Measurements from ENCODE around the gene PLEKHA4. TPM values are rescaled to one million over a fixed set of nuclear protein-coding genes. Genes with fewer than 3 reads are reported as not detected.

PLEKHA4 gene
- total and polyA plus RNA-seq, 10 of the 15 experiments (the other 5 are each of a cell fraction or from before 2014, with no cell fraction given), result 0.13 to 10.0 (median 6.4) TPM; not detected in 1

GRCh38 chr19:48826606-48827020 is 41.8 kb downstream of the PLEKHA4 start:
- Histone ChIP-seq H3K79me2 (ENCODE audit: control insufficient read depth, insufficient read depth, low read length) (no peaks in the 10 kb centered on the region), H2AFZ (ENCODE audit: control insufficient read depth, low read depth, low read length) (no peak overlapping the region), H3K4me2 (ENCODE audit: control insufficient read depth, insufficient read depth) (no peak overlapping the region), H3K27me3 (replicated peaks in 1 of 2; ENCODE audit: control insufficient read depth in 2 of 2, insufficient read depth in 2 of 2, low read length in 1 of 2) (no peaks in the 10 kb centered on the region), H3K36me3 (ENCODE audit: control insufficient read depth in 2 of 2, insufficient read depth in 2 of 2, low read length in 1 of 2) (no peaks in the 10 kb centered on the region), H4K20me1 (ENCODE audit: control insufficient read depth, insufficient read depth) (no peaks in the 10 kb centered on the region), H3K9ac (ENCODE audit: control insufficient read depth, insufficient read depth, low read length) (no peak overlapping the region), H3K4me1 (ENCODE audit: control insufficient read depth, insufficient read depth, low read length) (no peaks in the 10 kb centered on the region), H3K4me3 (no peak overlapping the region), H3K27ac (ENCODE audit: control insufficient read depth, insufficient read depth) (no peak overlapping the region), H3K9me3 (replicated peaks; ENCODE audit: control insufficient read depth, insufficient read depth, low read length) (no peaks in the 10 kb centered on the region; the same call in 2 of the 3 replicates)
- CTCF ChIA-PET, result interaction anchor here (0.6 to 4.9 kb wide), 5 partner anchors 32 to 125 kb away, joined by 3 to 40 read pairs (median 4); no protein-coding TSS in a partner anchor
- ATAC-seq (no peak), DNase-seq (ENCODE audit: low read depth, low spot score) (no peak), FAIRE-seq (no peak)
- TF ChIP-seq ZNF622 (IDR thresholded peaks at IDR 0.05), result no peak
- no peak for TF ChIP-seq ZBTB11 (CRISPR knock-in tag; IDR thresholded peaks at IDR 0.05)
- no peak for TF ChIP-seq BHLHE40 (IDR thresholded peaks at IDR 0.05; ENCODE audit: borderline replicate concordance in 1 of 2, low read depth in 2 of 2, low read length in 1 of 2)
- TF ChIP-seq CBX5 (IDR thresholded peaks at IDR 0.05; ENCODE audit: low read depth), result no peak
- no peak for TF ChIP-seq NR2C2 (IDR thresholded peaks at IDR 0.05; ENCODE audit: borderline replicate concordance, control insufficient read depth, insufficient read length, low read depth)
- TF ChIP-seq BCL3 (IDR thresholded peaks at IDR 0.05; ENCODE audit: borderline replicate concordance, insufficient read depth, low read depth, low read length, poor library complexity, severe bottlenecking), result no peak
- TF ChIP-seq IKZF1 (conservative IDR thresholded peaks at IDR 0.05), result no peak
- TF ChIP-seq MAX (IDR thresholded peaks at IDR 0.05; ENCODE audit: low read depth, low read length), result no peak
- intact Hi-C loops (cut with micrococcal nuclease; ENCODE audit: unreplicated experiment), result no loop called here
- POLR2A ChIA-PET, result interaction anchor here (0.8 to 1.1 kb wide), 2 partner anchors 10 to 46 kb away, joined by 3 read pairs; partner anchors contain the start of gene PPP1R15A
- in situ Hi-C loops (cut with MboI), result no loop called here
- SMC1A ChIA-PET (ENCODE audit: uncharacterized antibody, unreplicated experiment), result interaction anchor here (1.4 kb wide), 1 partner anchor 31 kb away, joined by 7 read pairs; no protein-coding TSS in a partner anchor
- RAD21 ChIA-PET (ENCODE audit: unreplicated experiment), result no interaction called here
- WGBS (ENCODE audit: insufficient coverage, insufficient replicate concordance, low lambda C conversion rate, missing lambda C conversion rate), result 50% methylated on average over 8 of the region's 8 CpGs
- BruUV-seq (replicated peaks), result no TSS peak
